Activated naive CD4-positive, alpha-beta T cell treated with anti-CD3 and anti-CD28 coated beads, Interleukin-2, amount 50 U/mL, for 72 hours (primary cell): ENCODE data around the gene PTPRD. TPM values are rescaled to one million over a fixed set of nuclear protein-coding genes. Genes with fewer than 3 reads are reported as not detected.

Experiments used
- ATAC-seq, 2 donors: fragments of 150-1000 bp; cut with Tn5 transposase; 2 replicates each; pipeline ENCODE4 v1.10.0; 2021; ENCODE audit warnings: mild to moderate bottlenecking in 2 of 2, moderate library complexity in 2 of 2
- DNase-seq, 2 donors: peaks; one replicate each; pipeline ENCODE4 v3.0.0; 2021 to 2022; ENCODE audit warnings: low spot score in 2 of 2
- H3K27ac Mint-ChIP-seq, 2 donors: one replicate each; pipeline ENCODE4 v1.8.0; 2022; ENCODE audit warnings: mild to moderate bottlenecking in 2 of 2, mixed read lengths in 2 of 2
- H3K36me3 Mint-ChIP-seq, 2 donors: one replicate each; pipeline ENCODE4 v1.8.0; 2022; ENCODE audit warnings: mixed read lengths in 2 of 2
- H3K9me3 Mint-ChIP-seq, 2 donors: one replicate each; pipeline ENCODE4 v1.8.0; 2022; ENCODE audit warnings: mixed read lengths in 2 of 2
- total RNA-seq, 2 donors: library from RNA; stranded (reverse); gene quantifications; one replicate each; pipeline ENCODE4 v1.2.3, GENCODE V29; 2022

Gene PTPRD
- total RNA-seq, 2 donors from 2014 or later: not detected

DNA sequence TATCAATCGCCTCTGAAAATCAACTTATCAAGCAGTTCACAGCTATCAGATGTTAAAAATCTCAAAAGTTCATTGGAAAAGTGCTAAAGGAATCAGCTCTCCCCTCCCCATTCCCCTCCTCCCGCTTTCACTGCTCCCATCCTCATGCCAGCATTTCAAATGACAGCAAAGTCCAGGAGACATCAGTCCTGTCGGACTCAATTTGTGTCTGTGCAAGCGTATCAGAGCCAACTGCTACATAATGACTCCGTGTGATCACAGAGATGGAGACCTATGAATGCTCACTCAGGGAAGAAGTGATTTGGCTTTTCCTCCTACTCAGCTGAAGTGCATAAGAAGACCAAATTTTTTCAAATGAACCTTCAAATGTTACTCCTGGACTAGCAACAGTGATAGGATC lies 1876.0 kb downstream of the PTPRD start:
- no peak overlapping the region for H3K27ac Mint-ChIP-seq
- ATAC-seq (no peak), DNase-seq (no peak)
- H3K36me3 Mint-ChIP-seq: no peaks in the 10 kb centered on the region
- H3K9me3 Mint-ChIP-seq: peaks cover 0 to 4% of the 10 kb centered on the region in 2 donors

- ATAC-seq: no peak
- no peak overlapping the region for H3K27ac Mint-ChIP-seq
- peaks cover 0 to 4% of the 10 kb centered on the region in 2 donors for H3K9me3 Mint-ChIP-seq
- no peak for DNase-seq
- H3K36me3 Mint-ChIP-seq: no peaks in the 10 kb centered on the region
Observed at GRCh38 chr9:8734760-8735159, 1878.0 kb downstream of the PTPRD start.

DNA sequence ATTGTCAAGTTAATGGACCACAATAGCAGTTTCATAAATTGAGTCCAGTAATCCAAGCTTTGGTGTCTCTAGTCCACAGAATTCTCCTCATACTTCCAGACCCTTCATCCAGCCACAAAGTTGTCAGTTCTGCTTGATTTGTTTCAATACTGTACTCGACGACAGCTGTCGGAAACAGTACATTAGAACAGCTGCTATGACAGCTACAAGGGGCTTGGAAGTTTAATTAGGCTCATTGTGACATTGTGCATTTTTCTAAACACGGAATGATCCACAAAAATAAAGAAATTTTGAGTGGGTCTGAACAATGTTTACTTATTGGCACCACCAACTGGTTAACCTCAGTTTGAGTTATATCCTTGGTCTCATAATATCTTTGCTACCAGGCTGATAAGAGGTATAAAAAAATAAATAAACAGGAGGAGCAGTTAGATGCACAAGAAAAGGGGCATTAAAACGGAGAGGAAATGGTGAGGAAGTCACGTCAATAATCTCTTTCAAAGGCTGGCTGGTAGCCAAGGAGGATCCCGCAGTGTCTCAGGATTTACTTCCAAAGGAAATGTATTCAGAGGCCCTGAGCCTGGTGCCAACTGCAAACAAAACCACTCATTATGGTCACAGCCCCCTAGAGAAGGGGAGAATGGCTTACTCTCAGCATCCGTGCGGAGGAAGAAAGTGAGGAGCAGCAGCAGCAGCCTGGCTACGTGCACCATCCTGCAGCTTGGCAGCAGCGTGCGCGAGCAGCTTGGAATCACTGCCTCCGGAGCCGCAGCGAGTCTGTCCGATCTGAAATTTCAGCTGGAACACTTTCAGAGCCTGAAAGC lies 1879.5 kb downstream of the PTPRD start:
- Mint-ChIP-seq H3K27ac (no peak overlapping the region), H3K9me3 (peaks cover 0 to 4% of the 10 kb centered on the region in 2 donors), H3K36me3 (no peaks in the 10 kb centered on the region)
- DNase-seq (no peak), ATAC-seq (no peak)

GRCh38 chr9:8732367-8733075 lies 1880.3 kb downstream of the PTPRD start:
- no peak overlapping the region for H3K27ac Mint-ChIP-seq
- DNase-seq (no peak), ATAC-seq (no peak)
- H3K9me3 Mint-ChIP-seq: peaks cover 0 to 4% of the 10 kb centered on the region in 2 donors
- no peaks in the 10 kb centered on the region for H3K36me3 Mint-ChIP-seq

GRCh38 chr9:8730618-8731017 lies 1882.2 kb downstream of the PTPRD start:
- ATAC-seq: no peak
- H3K9me3 Mint-ChIP-seq: peaks cover 3 to 4% of the 10 kb centered on the region in 2 donors

GRCh38 chr9:8728910-8729309 lies 1883.9 kb downstream of the PTPRD start:
- DNase-seq: no peak
- ATAC-seq: no peak
- no peak overlapping the region for H3K27ac Mint-ChIP-seq
- no peaks in the 10 kb centered on the region for H3K36me3 Mint-ChIP-seq
- H3K9me3 Mint-ChIP-seq: peaks cover 0 to 3% of the 10 kb centered on the region in 2 donors

More at GRCh38 chr9:8730618-8731017, 1882.2 kb downstream of the PTPRD start:
- Mint-ChIP-seq H3K27ac (no peak overlapping the region), H3K36me3 (no peaks in the 10 kb centered on the region)
- DNase-seq: no peak

- DNase-seq (no peak), ATAC-seq (no peak)
- Mint-ChIP-seq H3K36me3 (no peaks in the 10 kb centered on the region), H3K9me3 (peaks cover 0 to 3% of the 10 kb centered on the region in 2 donors), H3K27ac (no peak overlapping the region)
Observed at GRCh38 chr9:8727191-8727590, 1885.6 kb downstream of the PTPRD start.

DNA sequence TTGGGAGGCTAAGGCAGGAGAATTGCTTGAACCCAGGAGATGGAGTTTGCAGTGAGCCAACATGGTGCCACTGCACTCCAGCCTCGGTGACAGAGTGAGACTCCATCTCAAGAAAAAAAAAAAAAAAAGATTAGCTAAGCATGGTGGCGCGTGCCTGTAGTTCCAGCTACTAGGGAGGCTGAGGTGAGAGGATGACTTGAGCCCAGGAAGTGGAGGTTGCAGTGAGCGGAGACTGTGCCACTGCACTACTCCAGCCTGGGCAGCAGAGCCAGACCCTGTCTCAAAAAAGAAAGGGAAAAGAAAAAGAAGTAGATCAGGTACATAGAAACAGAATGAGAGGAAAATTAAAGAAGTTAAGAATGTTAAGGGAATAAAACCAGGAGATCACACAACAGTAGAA lies 1886.1 kb downstream of the PTPRD start:
- Mint-ChIP-seq H3K36me3 (no peaks in the 10 kb centered on the region), H3K9me3 (peaks cover 0 to 3% of the 10 kb centered on the region in 2 donors), H3K27ac (peak overlapping the region in 1 of 2 donors; percentile 61)
- ATAC-seq: no peak
- DNase-seq: no peak

- no peak for ATAC-seq
- no peak for DNase-seq
- Mint-ChIP-seq H3K9me3 (peaks cover 0 to 3% of the 10 kb centered on the region in 2 donors), H3K27ac (no peak overlapping the region), H3K36me3 (no peaks in the 10 kb centered on the region)
Observed at GRCh38 chr9:8725635-8726034, 1887.2 kb downstream of the PTPRD start.

GRCh38 chr9:8724284-8725018 lies 1888.4 kb downstream of the PTPRD start:
- ATAC-seq (no peak), DNase-seq (no peak)
- H3K36me3 Mint-ChIP-seq: no peaks in the 10 kb centered on the region
- no peak overlapping the region for H3K27ac Mint-ChIP-seq
- H3K9me3 Mint-ChIP-seq: peaks cover 0 to 3% of the 10 kb centered on the region in 2 donors

DNA sequence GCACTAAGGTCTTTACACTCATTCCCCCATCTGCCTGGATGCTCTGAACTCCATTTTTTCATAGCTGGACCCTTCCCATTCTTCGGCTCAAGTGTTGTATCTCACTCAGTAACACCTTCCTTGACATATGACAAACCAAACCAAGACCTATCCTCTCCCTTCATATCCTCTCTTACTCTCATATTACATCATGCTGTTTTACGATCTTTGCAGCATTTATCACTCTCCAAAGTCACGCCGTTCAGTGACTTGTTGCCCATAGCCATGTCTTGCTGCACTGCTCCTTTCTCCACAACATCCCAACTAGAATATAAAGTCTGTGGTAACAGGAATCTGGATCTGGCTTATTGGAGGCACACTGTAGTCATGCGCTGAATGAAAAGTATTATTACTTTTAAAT lies 1889.6 kb downstream of the PTPRD start:
- Mint-ChIP-seq H3K27ac (no peak overlapping the region), H3K9me3 (peaks cover 0 to 3% of the 10 kb centered on the region in 2 donors), H3K36me3 (no peaks in the 10 kb centered on the region)
- ATAC-seq: no peak
- no peak for DNase-seq

DNA sequence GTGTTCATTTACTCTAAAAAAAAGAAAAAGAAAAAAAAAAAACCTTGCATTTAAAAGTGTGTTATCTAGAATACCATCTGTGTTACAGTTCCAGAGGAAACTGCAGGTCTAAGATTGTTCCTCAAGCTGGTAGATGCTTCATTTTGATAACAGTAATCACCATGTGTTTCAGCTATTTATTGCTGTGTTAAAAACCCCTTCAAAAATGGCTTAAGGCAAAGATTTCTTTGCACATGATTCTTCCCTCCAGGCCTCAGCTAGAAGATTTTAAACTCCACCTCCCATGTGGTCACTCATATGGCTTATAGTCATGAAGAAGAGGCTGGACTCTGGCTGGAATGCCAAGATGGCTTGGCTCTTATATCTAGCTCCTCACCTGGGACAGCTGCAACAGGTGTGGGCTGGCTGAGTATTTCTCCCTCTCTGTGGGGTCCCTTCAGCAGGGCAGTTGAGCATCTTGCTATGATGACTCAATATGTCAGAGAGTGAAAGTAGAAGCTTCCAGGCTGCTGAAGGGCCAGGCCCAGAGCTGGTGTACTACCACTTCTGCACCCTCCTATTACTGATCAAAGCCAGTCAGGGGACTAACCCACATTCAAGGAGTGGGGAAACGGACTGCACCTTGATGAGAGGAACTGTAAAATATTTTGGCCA lies 1892.8 kb downstream of the PTPRD start:
- no peaks in the 10 kb centered on the region for H3K9me3 Mint-ChIP-seq
- DNase-seq: no peak

GRCh38 chr9:8718121-8718725 lies 1894.6 kb downstream of the PTPRD start:
- no peak for DNase-seq
- ATAC-seq: no peak
- no peaks in the 10 kb centered on the region for H3K9me3 Mint-ChIP-seq
- no peak overlapping the region for H3K27ac Mint-ChIP-seq
- H3K36me3 Mint-ChIP-seq: no peaks in the 10 kb centered on the region

More for the DNA sequence above, 1892.8 kb downstream of the PTPRD start:
- ATAC-seq: no peak
- Mint-ChIP-seq H3K27ac (no peak overlapping the region), H3K36me3 (no peaks in the 10 kb centered on the region)

- Mint-ChIP-seq H3K9me3 (no peaks in the 10 kb centered on the region), H3K36me3 (no peaks in the 10 kb centered on the region), H3K27ac (no peak overlapping the region)
- no peak for DNase-seq
- no peak for ATAC-seq
Observed at GRCh38 chr9:8717146-8717545, 1895.7 kb downstream of the PTPRD start.

DNA sequence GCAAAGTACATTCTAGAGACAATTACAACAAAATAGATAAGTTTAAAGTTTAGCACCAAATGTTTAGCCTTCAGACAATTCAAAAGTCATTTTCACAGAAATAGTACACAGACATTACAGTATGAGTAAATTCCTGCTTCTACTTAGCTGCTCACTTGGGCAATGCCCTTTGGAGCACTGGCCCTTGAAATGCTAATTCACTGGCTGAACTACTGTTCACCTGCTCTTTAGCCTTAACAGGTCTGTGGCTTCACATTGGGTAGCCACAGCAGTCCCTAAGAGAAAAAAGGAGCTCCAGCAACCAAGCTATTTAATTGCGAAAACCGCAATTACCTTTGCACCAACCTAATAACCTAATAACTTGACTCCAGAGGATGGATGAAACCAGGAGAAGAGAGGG lies 1897.0 kb downstream of the PTPRD start:
- H3K36me3 Mint-ChIP-seq: no peaks in the 10 kb centered on the region
- DNase-seq: no peak
- ATAC-seq: no peak
- H3K9me3 Mint-ChIP-seq: no peaks in the 10 kb centered on the region
- H3K27ac Mint-ChIP-seq: no peak overlapping the region

DNA sequence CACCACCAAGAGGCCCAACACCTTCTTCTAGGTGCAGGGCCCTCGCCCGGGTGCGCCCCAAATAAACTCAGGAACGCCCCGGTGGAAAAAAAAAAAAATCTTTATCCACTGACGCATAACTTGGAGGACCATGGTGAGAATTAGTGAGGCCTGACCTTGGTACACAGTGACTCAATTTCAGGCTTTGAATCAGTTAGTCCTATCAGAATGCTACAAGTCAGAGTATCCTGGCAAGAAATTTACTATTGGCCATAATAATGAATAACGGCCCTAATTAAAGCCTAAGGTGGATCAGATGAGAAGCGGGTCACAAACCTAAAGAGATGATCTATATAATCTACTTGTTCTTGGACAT lies 1899.0 kb downstream of the PTPRD start:
- DNase-seq: no peak
- Mint-ChIP-seq H3K36me3 (no peaks in the 10 kb centered on the region), H3K9me3 (no peaks in the 10 kb centered on the region), H3K27ac (no peak overlapping the region)
- no peak for ATAC-seq
